Peyer's patch (tissue), 4 donors: Measurements from ENCODE around the gene P2RX1. TPM values are rescaled to one million over a fixed set of nuclear protein-coding genes. Genes with fewer than 3 reads are reported as not detected.

Source experiments
- DNase-seq, 3 donors: peaks; one replicate each; pipeline ENCODE4 v3.0.0-alpha.2; 2017 to 2019
- H3K27ac ChIP-seq, 4 donors: fragments of 200-600 bp; sonication (generic); one replicate each; pipeline ENCODE4 v1.5.1; 2016 to 2019
- H3K27me3 ChIP-seq, 2 donors: fragments of 200-600 bp; sonication (generic); one replicate each; pipeline ENCODE4 v1.5.1; 2019
- H3K36me3 ChIP-seq, 3 donors: fragments of 200-600 bp; sonication (generic); one replicate each; pipeline ENCODE4 v1.5.1; 2016 to 2019
- H3K4me1 ChIP-seq, 4 donors: fragments of 200-600 bp; sonication (generic); one replicate each; pipeline ENCODE4 v1.5.1; 2016 to 2019
- H3K4me3 ChIP-seq, 4 donors: fragments of 200-600 bp; sonication (generic); 1 replicate in 3 of 4; 2 replicates in 1 of 4; pipeline ENCODE4 v1.5.1; 2016 to 2019; ENCODE audit warnings: mild to moderate bottlenecking in 1 of 4
- H3K9me3 ChIP-seq, 4 donors: fragments of 200-600 bp; sonication (generic); one replicate each; pipeline ENCODE4 v1.5.1; 2016 to 2019; ENCODE audit warnings: mild to moderate bottlenecking in 1 of 4
- CTCF ChIP-seq, 6 experiments: fragments of 450-650 bp in 4 of 6; fragments of 200-600 bp in 2 of 6; sonication (generic) in 1 of 6; IDR thresholded peaks; one replicate each; pipeline ENCODE4 v1.5.1; 2017 to 2019; ENCODE audit warnings: antibody characterized with exemption in 6 of 6, mild to moderate bottlenecking in 3 of 6, moderate library complexity in 1 of 6
- POLR2A ChIP-seq, 2 donors: fragments of 450-650 bp; IDR thresholded peaks; one replicate each; pipeline ENCODE4 v1.5.1; 2017; ENCODE audit warnings: antibody characterized with exemption in 2 of 2, mild to moderate bottlenecking in 2 of 2, moderate library complexity in 2 of 2
- total RNA-seq, 4 donors: library from RNA; depleted of rRNA; stranded (reverse); fragments of >200 nt; gene quantifications; one replicate each; pipeline ENCODE4 v1.1.0, GENCODE V29; 2016

P2RX1 gene
- total RNA-seq, 4 donors from 2014 or later: 0.88 to 27.2 (median 4.3) TPM

GRCh38 chr17:3935140-3935542 lies 18.9 kb upstream of the P2RX1 start:
- H3K36me3 ChIP-seq: peaks cover 0 to 60% (median 0%) of the 10 kb centered on the region in 3 donors

GRCh38 chr17:3929764-3930163 lies 13.5 kb upstream of the P2RX1 start:
- Histone ChIP-seq H3K4me3 (no peak overlapping the region), H3K9me3 (no peaks in the 10 kb centered on the region), H3K4me1 (peaks cover 0 to 3% (median 0%) of the 10 kb centered on the region in 4 donors), H3K27me3 (no peaks in the 10 kb centered on the region), H3K27ac (no peak overlapping the region), H3K36me3 (peaks cover 0 to 48% (median 0%) of the 10 kb centered on the region in 3 donors)
- no peak for DNase-seq
- TF ChIP-seq POLR2A (IDR thresholded peaks at IDR 0.05): no peak

More at GRCh38 chr17:3935140-3935542, 18.9 kb upstream of the P2RX1 start:
- Histone ChIP-seq H3K27ac (no peak overlapping the region), H3K27me3 (no peaks in the 10 kb centered on the region), H3K9me3 (no peaks in the 10 kb centered on the region), H3K4me1 (no peaks in the 10 kb centered on the region), H3K4me3 (no peak overlapping the region)
- peak; percentile 48 to 85 (median 81) for DNase-seq
- TF ChIP-seq POLR2A (IDR thresholded peaks at IDR 0.05) (no peak), CTCF (IDR thresholded peaks at IDR 0.05) (peak; percentile 11 to 86 (median 71))

- Histone ChIP-seq H3K27me3 (no peaks in the 10 kb centered on the region), H3K9me3 (no peaks in the 10 kb centered on the region), H3K36me3 (peaks cover 0 to 43% (median 0%) of the 10 kb centered on the region in 3 donors), H3K4me1 (peaks cover 0 to 3% (median 0%) of the 10 kb centered on the region in 4 donors), H3K27ac (no peak overlapping the region), H3K4me3 (no peak overlapping the region)
- TF ChIP-seq POLR2A (IDR thresholded peaks at IDR 0.05) (no peak), CTCF (IDR thresholded peaks at IDR 0.05) (no peak)
- DNase-seq: no peak
These were observed 12.9 kb upstream of the P2RX1 start for GRCh38 chr17:3929181-3929580.

- Histone ChIP-seq H3K27me3 (no peaks in the 10 kb centered on the region), H3K27ac (peak overlapping the region in 1 of 4 donors; percentile 21), H3K9me3 (no peaks in the 10 kb centered on the region), H3K4me1 (peaks cover 0 to 3% (median 0%) of the 10 kb centered on the region in 4 donors), H3K4me3 (no peak overlapping the region), H3K36me3 (peaks cover 0 to 36% (median 0%) of the 10 kb centered on the region in 3 donors)
- TF ChIP-seq POLR2A (IDR thresholded peaks at IDR 0.05): no peak
- TF ChIP-seq CTCF (IDR thresholded peaks at IDR 0.05): no peak
- DNase-seq: no peak
These were observed 12.1 kb upstream of the P2RX1 start for GRCh38 chr17:3928406-3928805.

GRCh38 chr17:3927628-3928340 lies 11.5 kb upstream of the P2RX1 start:
- peak overlapping the region in 1 of 4 donors; percentile 21 for H3K27ac ChIP-seq
- peaks cover 0 to 34% (median 0%) of the 10 kb centered on the region in 3 donors for H3K36me3 ChIP-seq
- no peaks in the 10 kb centered on the region for H3K27me3 ChIP-seq
- peaks cover 0 to 3% (median 0%) of the 10 kb centered on the region in 4 donors for H3K4me1 ChIP-seq
- TF ChIP-seq POLR2A (IDR thresholded peaks at IDR 0.05): no peak
- TF ChIP-seq CTCF (IDR thresholded peaks at IDR 0.05): no peak
- DNase-seq: no peak
- no peaks in the 10 kb centered on the region for H3K9me3 ChIP-seq
- no peak overlapping the region for H3K4me3 ChIP-seq

- Histone ChIP-seq H3K4me3 (no peak overlapping the region), H3K9me3 (no peaks in the 10 kb centered on the region), H3K36me3 (peaks cover 0 to 29% (median 0%) of the 10 kb centered on the region in 3 donors), H3K27me3 (no peaks in the 10 kb centered on the region), H3K27ac (peak overlapping the region in 1 of 4 donors; percentile 21), H3K4me1 (peaks cover 0 to 3% (median 0%) of the 10 kb centered on the region in 4 donors)
- DNase-seq: no peak
- TF ChIP-seq POLR2A (IDR thresholded peaks at IDR 0.05): no peak
- TF ChIP-seq CTCF (IDR thresholded peaks at IDR 0.05): no peak
These were observed 10.8 kb upstream of the P2RX1 start for GRCh38 chr17:3926860-3927627.
